ENCODE results near the gene TADA3. TPM values are rescaled to one million over a fixed set of nuclear protein-coding genes. Genes with fewer than 3 reads are reported as not detected.

TADA3 gene
- total RNA-seq, 1 donor from 2014 or later = 54.5 TPM

GRCh38 chr3:9838856-9839255 is 46.6 kb upstream of the TADA3 start:
- TF ChIP-seq CTCF (IDR thresholded peaks at IDR 0.05; ENCODE audit: insufficient read depth, low read depth, low read length) (no peak), EZH2 (IDR thresholded peaks at IDR 0.05; ENCODE audit: insufficient read depth, low read length) (no peak)
- H3K79me2 ChIP-seq (ENCODE audit: insufficient read depth, low read length) = peaks cover 4% of the 10 kb centered on the region
- Mint-ChIP-seq H3K4me1 (ENCODE audit: low read depth, unreplicated experiment) (peaks cover 2% of the 10 kb centered on the region), H3K9me3 (ENCODE audit: unreplicated experiment) (no peaks in the 10 kb centered on the region), H3K36me3 (ENCODE audit: low read depth, unreplicated experiment) (peaks cover 27% of the 10 kb centered on the region), H3K4me3 (ENCODE audit: unreplicated experiment) (no peak overlapping the region), H3K27ac (ENCODE audit: unreplicated experiment) (no peak overlapping the region), H3K27me3 (ENCODE audit: low read depth, unreplicated experiment) (no peaks in the 10 kb centered on the region)
- no peak overlapping the region for H3K4me2 ChIP-seq (ENCODE audit: low read length)
- DNase-seq (ENCODE audit: low read depth) = no peak
- H3K36me3 ChIP-seq (ENCODE audit: insufficient read depth, low read length) = peaks cover 12% of the 10 kb centered on the region
- no peak overlapping the region for H3K27ac ChIP-seq (ENCODE audit: low read depth, low read length)
- peaks cover 4% of the 10 kb centered on the region for H3K4me1 ChIP-seq (ENCODE audit: insufficient read depth, low read length)
- FAIRE-seq = no peak
- H4K20me1 ChIP-seq (ENCODE audit: insufficient read depth, low read length) = peaks cover 9% of the 10 kb centered on the region
- no peaks in the 10 kb centered on the region for H3K9me3 ChIP-seq (ENCODE audit: insufficient read depth, low read depth, low read length)
- no peaks in the 10 kb centered on the region for H3K27me3 ChIP-seq (ENCODE audit: insufficient read depth, low read length)
- H3K9ac ChIP-seq (ENCODE audit: low read length) = no peak overlapping the region
- no peak overlapping the region for H3K4me3 ChIP-seq (ENCODE audit: insufficient read depth, low read depth, low read length)
- no peak overlapping the region for H2AFZ ChIP-seq (ENCODE audit: low read depth, low read length)

DNA sequence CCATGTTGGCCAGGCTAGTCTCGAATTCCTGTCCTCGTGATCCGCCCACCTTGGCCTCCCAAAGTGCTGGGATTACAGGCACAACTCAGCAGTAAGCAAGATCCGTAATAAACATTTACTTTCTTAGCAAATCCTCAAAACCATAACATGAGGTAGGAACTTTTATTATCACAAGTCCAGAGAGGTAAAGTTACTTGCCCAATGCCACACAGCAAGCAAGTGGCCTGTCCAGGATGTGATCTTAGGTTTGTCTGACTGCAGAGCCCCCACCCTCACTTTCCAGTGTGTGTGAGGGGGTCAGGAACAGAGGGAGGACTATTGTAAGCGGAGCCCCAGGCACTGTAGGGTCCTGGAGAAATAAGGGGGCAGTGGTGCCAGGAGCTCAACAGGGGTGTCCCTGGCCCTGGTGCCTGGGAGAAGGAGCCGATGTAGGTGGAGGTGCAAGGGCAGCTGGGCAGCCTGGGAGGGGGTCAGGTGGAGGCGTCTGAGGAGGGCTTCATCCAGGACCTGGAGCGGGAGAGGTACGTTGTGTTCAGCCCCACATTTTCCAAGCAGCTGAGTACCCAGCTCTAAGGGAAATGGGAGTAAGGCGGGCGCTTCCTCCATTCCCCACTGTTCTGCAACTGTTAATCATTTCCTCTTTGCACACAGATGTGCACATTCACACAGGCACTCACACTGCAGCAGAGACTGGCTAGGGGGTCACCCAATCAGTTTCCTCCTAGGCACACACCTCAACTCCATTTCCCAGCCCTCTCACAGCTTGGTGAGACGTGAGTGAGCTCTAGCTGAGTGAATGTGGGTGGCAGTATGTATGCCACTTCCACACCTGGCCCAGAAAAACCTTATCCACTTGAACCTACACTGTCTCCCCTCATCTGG is 45.7 kb upstream of the TADA3 start:
- peaks cover under 1% of the 10 kb centered on the region for H3K79me2 ChIP-seq (ENCODE audit: insufficient read depth, low read length)
- H3K4me1 ChIP-seq (ENCODE audit: insufficient read depth, low read length) = no peaks in the 10 kb centered on the region
- H3K27ac Mint-ChIP-seq (ENCODE audit: unreplicated experiment) = no peak overlapping the region
- H3K9me3 Mint-ChIP-seq (ENCODE audit: unreplicated experiment) = no peaks in the 10 kb centered on the region
- H3K4me2 ChIP-seq (ENCODE audit: low read length) = no peak overlapping the region
- no peaks in the 10 kb centered on the region for H3K27me3 Mint-ChIP-seq (ENCODE audit: low read depth, unreplicated experiment)
- H3K27ac ChIP-seq (ENCODE audit: low read depth, low read length) = no peak overlapping the region
- H3K4me1 Mint-ChIP-seq (ENCODE audit: low read depth, unreplicated experiment) = peaks cover 2% of the 10 kb centered on the region
- DNase-seq (ENCODE audit: low read depth) (no peak), FAIRE-seq (no peak)
- H4K20me1 ChIP-seq (ENCODE audit: insufficient read depth, low read length) = peaks cover 9% of the 10 kb centered on the region
- TF ChIP-seq EZH2 (IDR thresholded peaks at IDR 0.05; ENCODE audit: insufficient read depth, low read length) = no peak
- H3K27me3 ChIP-seq (ENCODE audit: insufficient read depth, low read length) = no peaks in the 10 kb centered on the region
- no peak overlapping the region for H3K4me3 ChIP-seq (ENCODE audit: insufficient read depth, low read depth, low read length)
- H3K9me3 ChIP-seq (ENCODE audit: insufficient read depth, low read depth, low read length) = no peaks in the 10 kb centered on the region
- peaks cover 12% of the 10 kb centered on the region for H3K36me3 ChIP-seq (ENCODE audit: insufficient read depth, low read length)
- H3K9ac ChIP-seq (ENCODE audit: low read length) = no peak overlapping the region
- no peak overlapping the region for H2AFZ ChIP-seq (ENCODE audit: low read depth, low read length)
- H3K4me3 Mint-ChIP-seq (ENCODE audit: unreplicated experiment) = no peak overlapping the region
- peaks cover 32% of the 10 kb centered on the region for H3K36me3 Mint-ChIP-seq (ENCODE audit: low read depth, unreplicated experiment)

- H3K27me3 ChIP-seq (ENCODE audit: insufficient read depth, low read length) = no peaks in the 10 kb centered on the region
- H3K9ac ChIP-seq (ENCODE audit: low read length) = no peak overlapping the region
- H3K9me3 Mint-ChIP-seq (ENCODE audit: unreplicated experiment) = no peaks in the 10 kb centered on the region
- H2AFZ ChIP-seq (ENCODE audit: low read depth, low read length) = no peak overlapping the region
- peaks cover 2% of the 10 kb centered on the region for H3K4me1 Mint-ChIP-seq (ENCODE audit: low read depth, unreplicated experiment)
- no peaks in the 10 kb centered on the region for H4K20me1 ChIP-seq (ENCODE audit: insufficient read depth, low read length)
- no peak overlapping the region for H3K27ac Mint-ChIP-seq (ENCODE audit: unreplicated experiment)
- H3K79me2 ChIP-seq (ENCODE audit: insufficient read depth, low read length) = no peaks in the 10 kb centered on the region
- H3K36me3 ChIP-seq (ENCODE audit: insufficient read depth, low read length) = no peaks in the 10 kb centered on the region
- TF ChIP-seq EZH2 (IDR thresholded peaks at IDR 0.05; ENCODE audit: insufficient read depth, low read length) = no peak
- no peak for TF ChIP-seq CTCF (IDR thresholded peaks at IDR 0.05; ENCODE audit: insufficient read depth, low read depth, low read length)
- no peak overlapping the region for H3K27ac ChIP-seq (ENCODE audit: low read depth, low read length)
- no peak for DNase-seq (ENCODE audit: low read depth)
- no peaks in the 10 kb centered on the region for H3K27me3 Mint-ChIP-seq (ENCODE audit: low read depth, unreplicated experiment)
- FAIRE-seq = no peak
- H3K4me2 ChIP-seq (ENCODE audit: low read length) = no peak overlapping the region
- H3K4me3 Mint-ChIP-seq (ENCODE audit: unreplicated experiment) = no peak overlapping the region
- H3K9me3 ChIP-seq (ENCODE audit: insufficient read depth, low read depth, low read length) = no peaks in the 10 kb centered on the region
- H3K4me3 ChIP-seq (ENCODE audit: insufficient read depth, low read depth, low read length) = no peak overlapping the region
- H3K36me3 Mint-ChIP-seq (ENCODE audit: low read depth, unreplicated experiment) = peaks cover 33% of the 10 kb centered on the region
- H3K4me1 ChIP-seq (ENCODE audit: insufficient read depth, low read length) = no peaks in the 10 kb centered on the region
Observed at GRCh38 chr3:9834520-9835380, 42.5 kb upstream of the TADA3 start.
